WTC11 (cell line): ENCODE measurements around the gene PIGK. TPM values are rescaled to one million over a fixed set of nuclear protein-coding genes. Genes with fewer than 3 reads are reported as not detected.

Experiments
- ATAC-seq: fragments of 200-7000 bp; cut with Tn5 transposase; 2 replicates; pipeline ENCODE4 v1.10.0; 2021; ENCODE audit warnings: mild to moderate bottlenecking, moderate library complexity
- CTCF ChIA-PET: fragments of 300-600 bp; sonication (Branson Sonifier 250); formaldehyde crosslinking; loops from one replicate; lab custom pipeline; 2021; ENCODE audit warnings: antibody characterized with exemption; lab: Charles Lee
- POLR2A ChIA-PET: fragments of 350-600 bp; sonication (Branson Sonifier 250); formaldehyde crosslinking; loops from one replicate; lab custom pipeline; 2021; ENCODE audit warnings: antibody characterized with exemption; lab: Charles Lee
- DNase-seq: peaks from one replicate; pipeline ENCODE4 v3.0.0; 2021; ENCODE audit warnings: low spot score
- H3K27ac Mint-ChIP-seq: 2 replicates; pipeline ENCODE4 v1.8.0; 2021; ENCODE audit warnings: mixed read lengths
- H3K27me3 Mint-ChIP-seq: 2 replicates; pipeline ENCODE4 v1.8.0; 2021; ENCODE audit warnings: low read depth, mild to moderate bottlenecking, moderate library complexity, mixed read lengths
- H3K36me3 Mint-ChIP-seq: 2 replicates; pipeline ENCODE4 v1.8.0; 2021; ENCODE audit warnings: mixed read lengths
- H3K4me1 Mint-ChIP-seq: 2 replicates; pipeline ENCODE4 v1.8.0; 2022; ENCODE audit warnings: mixed read lengths
- H3K4me3 Mint-ChIP-seq: 2 replicates; pipeline ENCODE4 v1.8.0; 2021; ENCODE audit warnings: mild to moderate bottlenecking, moderate library complexity, mixed read lengths
- H3K9me3 Mint-ChIP-seq: 2 replicates; pipeline ENCODE4 v1.8.0; 2021; ENCODE audit warnings: mixed read lengths
- ATF1 ChIP-seq: sonication (generic); formaldehyde crosslinking; IDR thresholded peaks from 2 replicates; pipeline ENCODE4 v1.8.1; 2023; ENCODE audit warnings: mild to moderate bottlenecking, moderate library complexity, missing genetic modification reagents
- CREB1 ChIP-seq: sonication (generic); formaldehyde crosslinking; IDR thresholded peaks from 2 replicates; pipeline ENCODE4 v1.8.0; 2023; ENCODE audit warnings: mild to moderate bottlenecking, missing genetic modification reagents
- FOXJ3 ChIP-seq: sonication (generic); formaldehyde crosslinking; IDR thresholded peaks from 2 replicates; pipeline ENCODE4 v1.9.0; 2021; ENCODE audit warnings: missing genetic modification reagents, mild to moderate bottlenecking, borderline replicate concordance
- FOXP1 ChIP-seq: sonication (generic); formaldehyde crosslinking; IDR thresholded peaks from 2 replicates; pipeline ENCODE4 v1.8.0; 2022; ENCODE audit warnings: missing genetic modification reagents, mild to moderate bottlenecking, moderate library complexity, borderline replicate concordance
- IRF2 ChIP-seq: sonication (generic); formaldehyde crosslinking; IDR thresholded peaks from 2 replicates; pipeline ENCODE4 v1.8.0; 2022; ENCODE audit warnings: low read depth, missing genetic modification reagents, borderline replicate concordance
- JUN ChIP-seq: sonication (generic); formaldehyde crosslinking; IDR thresholded peaks from 2 replicates; pipeline ENCODE4 v1.8.0; 2023; ENCODE audit warnings: mild to moderate bottlenecking, missing genetic modification reagents
- MXD4 ChIP-seq: fragments of 250-450 bp; sonication (Bioruptor Pico); IDR thresholded peaks from 2 replicates; pipeline ENCODE4 v1.8.0; 2021; ENCODE audit warnings: mild to moderate bottlenecking, moderate library complexity, borderline replicate concordance
- NFYB ChIP-seq: sonication (generic); formaldehyde crosslinking; conservative IDR thresholded peaks from 2 replicates; pipeline ENCODE4 v1.8.0; 2022; ENCODE audit warnings: low read depth, missing genetic modification reagents
- NR2C2 ChIP-seq: sonication (generic); formaldehyde crosslinking; IDR thresholded peaks from 2 replicates; pipeline ENCODE4 v1.8.0; 2022; ENCODE audit warnings: mild to moderate bottlenecking, missing genetic modification reagents
- NR3C1 ChIP-seq: sonication (generic); formaldehyde crosslinking; conservative IDR thresholded peaks from 2 replicates; pipeline ENCODE4 v1.8.1; 2023; ENCODE audit warnings: low read depth, mild to moderate bottlenecking, missing genetic modification reagents
- OVOL2 ChIP-seq: fragments of 250-450 bp; sonication (Bioruptor Pico); IDR thresholded peaks from 2 replicates; pipeline ENCODE4 v1.9.0; 2021; ENCODE audit warnings: mild to moderate bottlenecking, borderline replicate concordance
- RORB ChIP-seq: fragments of 250-450 bp; sonication (Bioruptor Pico); IDR thresholded peaks from 2 replicates; pipeline ENCODE4 v1.9.0; 2021; ENCODE audit warnings: mild to moderate bottlenecking
- SP1 ChIP-seq: sonication (generic); formaldehyde crosslinking; conservative IDR thresholded peaks from 2 replicates; pipeline ENCODE4 v1.8.1; 2022; ENCODE audit warnings: missing genetic modification reagents
- ZNF232 ChIP-seq: sonication (generic); formaldehyde crosslinking; IDR thresholded peaks from 2 replicates; pipeline ENCODE4 v1.8.0; 2022; ENCODE audit warnings: mild to moderate bottlenecking, missing genetic modification reagents
- ZNF671 ChIP-seq: fragments of 250-450 bp; sonication (Bioruptor Pico); IDR thresholded peaks from 2 replicates; pipeline ENCODE4 v1.8.0; 2021; ENCODE audit warnings: mild to moderate bottlenecking
- total RNA-seq: library from RNA; stranded (reverse); gene quantifications from 3 replicates; pipeline ENCODE4 v1.2.3, GENCODE V29; 2021
- TF ChIP-seq, protein P1 (sequence below): sonication (generic); formaldehyde crosslinking; IDR thresholded peaks from 2 replicates; pipeline ENCODE4 v1.8.1; 2023; ENCODE audit warnings: mild to moderate bottlenecking, moderate library complexity, missing genetic modification reagents
- TF ChIP-seq, protein P2 (sequence below): sonication (generic); formaldehyde crosslinking; IDR thresholded peaks from 2 replicates; pipeline ENCODE4 v1.8.0; 2022; ENCODE audit warnings: mild to moderate bottlenecking, missing genetic modification reagents
- TF ChIP-seq, protein P3 (sequence below): sonication (generic); formaldehyde crosslinking; IDR thresholded peaks from 2 replicates; pipeline ENCODE4 v1.8.1; 2023; ENCODE audit warnings: mild to moderate bottlenecking, missing genetic modification reagents
- TF ChIP-seq, protein P4 (sequence below): sonication (generic); formaldehyde crosslinking; conservative IDR thresholded peaks from 2 replicates; pipeline ENCODE4 v1.8.1; 2022; ENCODE audit warnings: mild to moderate bottlenecking, missing genetic modification reagents
- TF ChIP-seq, protein P5 (sequence below): sonication (generic); formaldehyde crosslinking; IDR thresholded peaks from 2 replicates; pipeline ENCODE4 v1.8.0; 2022; ENCODE audit warnings: mild to moderate bottlenecking, missing genetic modification reagents
- TF ChIP-seq, protein P6 (sequence below): fragments of 250-450 bp; sonication (Bioruptor Pico); IDR thresholded peaks from 2 replicates; pipeline ENCODE4 v2.1.2; 2022; ENCODE audit warnings: mild to moderate bottlenecking, moderate library complexity
- TF ChIP-seq, protein P7 (sequence below): sonication (generic); formaldehyde crosslinking; IDR thresholded peaks from 2 replicates; pipeline ENCODE4 v1.8.1; 2022; ENCODE audit warnings: mild to moderate bottlenecking, missing genetic modification reagents, moderate library complexity, borderline replicate concordance
- TF ChIP-seq, protein P8 (sequence below): sonication (generic); formaldehyde crosslinking; IDR thresholded peaks from 2 replicates; pipeline ENCODE4 v1.8.0; 2023; ENCODE audit warnings: missing genetic modification reagents
- TF ChIP-seq, protein P9 (sequence below): fragments of 250-450 bp; sonication (Bioruptor Pico); IDR thresholded peaks from 2 replicates; pipeline ENCODE4 v1.9.0; 2021; ENCODE audit warnings: moderate library complexity, mild to moderate bottlenecking, inconsistent platforms, borderline replicate concordance

Gene PIGK
- total RNA-seq, 1 experiment from 2014 or later = 20.5 TPM

DNA sequence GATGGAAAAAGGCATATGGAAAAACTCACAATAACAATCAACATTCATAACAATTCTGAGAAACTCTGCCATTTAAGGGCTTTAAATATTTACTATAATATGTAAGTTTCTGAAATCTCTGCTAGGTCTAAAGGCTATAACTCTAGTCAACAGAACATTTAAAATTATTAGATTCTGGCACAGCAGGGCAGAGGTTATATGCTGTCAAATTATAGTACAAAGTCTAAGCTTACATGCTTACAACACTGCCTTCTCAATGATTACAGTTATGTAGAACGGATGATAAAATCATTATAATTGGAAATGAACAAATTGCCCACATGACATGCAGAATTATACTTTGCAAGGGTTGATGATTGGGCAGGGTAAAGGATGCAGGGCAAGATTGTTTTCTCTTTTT is 97.7 kb downstream of the PIGK start (continued):
- TF ChIP-seq, protein P1, sequence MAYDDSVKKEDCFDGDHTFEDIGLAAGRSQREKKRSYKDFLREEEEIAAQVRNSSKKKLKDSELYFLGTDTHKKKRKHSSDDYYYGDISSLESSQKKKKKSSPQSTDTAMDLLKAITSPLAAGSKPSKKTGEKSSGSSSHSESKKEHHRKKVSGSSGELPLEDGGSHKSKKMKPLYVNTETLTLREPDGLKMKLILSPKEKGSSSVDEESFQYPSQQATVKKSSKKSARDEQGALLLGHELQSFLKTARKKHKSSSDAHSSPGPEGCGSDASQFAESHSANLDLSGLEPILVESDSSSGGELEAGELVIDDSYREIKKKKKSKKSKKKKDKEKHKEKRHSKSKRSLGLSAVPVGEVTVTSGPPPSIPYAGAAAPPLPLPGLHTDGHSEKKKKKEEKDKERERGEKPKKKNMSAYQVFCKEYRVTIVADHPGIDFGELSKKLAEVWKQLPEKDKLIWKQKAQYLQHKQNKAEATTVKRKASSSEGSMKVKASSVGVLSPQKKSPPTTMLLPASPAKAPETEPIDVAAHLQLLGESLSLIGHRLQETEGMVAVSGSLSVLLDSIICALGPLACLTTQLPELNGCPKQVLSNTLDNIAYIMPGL (CRISPR knock-in tag) = no peak

DNA sequence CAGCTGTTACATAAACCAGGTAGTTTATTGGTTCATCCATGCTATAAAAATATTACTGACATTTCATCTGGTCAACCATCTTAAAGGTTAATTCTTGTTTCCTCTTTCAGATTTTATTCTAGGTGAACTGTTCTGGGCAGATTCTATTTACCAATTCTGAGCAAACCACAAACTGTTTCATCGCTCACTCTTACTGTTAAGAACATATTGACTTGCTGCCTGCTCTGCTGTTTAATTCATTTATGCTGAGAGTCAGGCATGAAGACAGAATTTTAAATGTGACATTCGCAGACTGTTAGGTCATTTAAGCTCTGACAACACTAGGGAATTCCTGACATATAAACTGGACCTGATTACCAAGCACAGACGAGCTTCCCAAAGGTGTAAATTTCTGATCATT is 98.3 kb downstream of the PIGK start:
- CTCF ChIA-PET = interaction anchor here (0.9 kb wide), 1 partner anchor 967 kb away, joined by 4 read pairs; no protein-coding TSS in a partner anchor
- no peaks in the 10 kb centered on the region for H3K27me3 Mint-ChIP-seq
- no peak for ATAC-seq
- no peak overlapping the region for H3K4me3 Mint-ChIP-seq
- no peak overlapping the region for H3K27ac Mint-ChIP-seq
- no peaks in the 10 kb centered on the region for H3K9me3 Mint-ChIP-seq
- H3K36me3 Mint-ChIP-seq = peaks cover 3% of the 10 kb centered on the region; the same call in 1 of the 2 replicates
- H3K4me1 Mint-ChIP-seq = peaks cover 6% of the 10 kb centered on the region; the same call in 1 of the 2 replicates
- TF ChIP-seq, protein P2, sequence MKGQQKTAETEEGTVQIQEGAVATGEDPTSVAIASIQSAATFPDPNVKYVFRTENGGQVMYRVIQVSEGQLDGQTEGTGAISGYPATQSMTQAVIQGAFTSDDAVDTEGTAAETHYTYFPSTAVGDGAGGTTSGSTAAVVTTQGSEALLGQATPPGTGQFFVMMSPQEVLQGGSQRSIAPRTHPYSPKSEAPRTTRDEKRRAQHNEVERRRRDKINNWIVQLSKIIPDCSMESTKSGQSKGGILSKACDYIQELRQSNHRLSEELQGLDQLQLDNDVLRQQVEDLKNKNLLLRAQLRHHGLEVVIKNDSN (CRISPR knock-in tag) = no peak
- TF ChIP-seq ATF1 (CRISPR knock-in tag) = no peak
- no peak for TF ChIP-seq ZNF671 (CRISPR knock-in tag)
- TF ChIP-seq FOXJ3 = no peak
- TF ChIP-seq NFYB (CRISPR knock-in tag) = no peak
- no peak for TF ChIP-seq NR2C2 (CRISPR knock-in tag)
- TF ChIP-seq, protein P3, sequence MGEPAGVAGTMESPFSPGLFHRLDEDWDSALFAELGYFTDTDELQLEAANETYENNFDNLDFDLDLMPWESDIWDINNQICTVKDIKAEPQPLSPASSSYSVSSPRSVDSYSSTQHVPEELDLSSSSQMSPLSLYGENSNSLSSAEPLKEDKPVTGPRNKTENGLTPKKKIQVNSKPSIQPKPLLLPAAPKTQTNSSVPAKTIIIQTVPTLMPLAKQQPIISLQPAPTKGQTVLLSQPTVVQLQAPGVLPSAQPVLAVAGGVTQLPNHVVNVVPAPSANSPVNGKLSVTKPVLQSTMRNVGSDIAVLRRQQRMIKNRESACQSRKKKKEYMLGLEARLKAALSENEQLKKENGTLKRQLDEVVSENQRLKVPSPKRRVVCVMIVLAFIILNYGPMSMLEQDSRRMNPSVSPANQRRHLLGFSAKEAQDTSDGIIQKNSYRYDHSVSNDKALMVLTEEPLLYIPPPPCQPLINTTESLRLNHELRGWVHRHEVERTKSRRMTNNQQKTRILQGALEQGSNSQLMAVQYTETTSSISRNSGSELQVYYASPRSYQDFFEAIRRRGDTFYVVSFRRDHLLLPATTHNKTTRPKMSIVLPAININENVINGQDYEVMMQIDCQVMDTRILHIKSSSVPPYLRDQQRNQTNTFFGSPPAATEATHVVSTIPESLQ (CRISPR knock-in tag) = no peak
- no peak for TF ChIP-seq JUN (CRISPR knock-in tag)
- no peak for TF ChIP-seq SP1 (CRISPR knock-in tag)
- TF ChIP-seq NR3C1 (CRISPR knock-in tag) = no peak
- TF ChIP-seq, protein P4, sequence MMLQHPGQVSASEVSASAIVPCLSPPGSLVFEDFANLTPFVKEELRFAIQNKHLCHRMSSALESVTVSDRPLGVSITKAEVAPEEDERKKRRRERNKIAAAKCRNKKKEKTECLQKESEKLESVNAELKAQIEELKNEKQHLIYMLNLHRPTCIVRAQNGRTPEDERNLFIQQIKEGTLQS (CRISPR knock-in tag) = no peak
- no peak for TF ChIP-seq OVOL2 (CRISPR knock-in tag)
- TF ChIP-seq FOXP1 = no peak
- TF ChIP-seq, protein P5, sequence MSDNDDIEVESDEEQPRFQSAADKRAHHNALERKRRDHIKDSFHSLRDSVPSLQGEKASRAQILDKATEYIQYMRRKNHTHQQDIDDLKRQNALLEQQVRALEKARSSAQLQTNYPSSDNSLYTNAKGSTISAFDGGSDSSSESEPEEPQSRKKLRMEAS (CRISPR knock-in tag) = no peak
- TF ChIP-seq, protein P6, sequence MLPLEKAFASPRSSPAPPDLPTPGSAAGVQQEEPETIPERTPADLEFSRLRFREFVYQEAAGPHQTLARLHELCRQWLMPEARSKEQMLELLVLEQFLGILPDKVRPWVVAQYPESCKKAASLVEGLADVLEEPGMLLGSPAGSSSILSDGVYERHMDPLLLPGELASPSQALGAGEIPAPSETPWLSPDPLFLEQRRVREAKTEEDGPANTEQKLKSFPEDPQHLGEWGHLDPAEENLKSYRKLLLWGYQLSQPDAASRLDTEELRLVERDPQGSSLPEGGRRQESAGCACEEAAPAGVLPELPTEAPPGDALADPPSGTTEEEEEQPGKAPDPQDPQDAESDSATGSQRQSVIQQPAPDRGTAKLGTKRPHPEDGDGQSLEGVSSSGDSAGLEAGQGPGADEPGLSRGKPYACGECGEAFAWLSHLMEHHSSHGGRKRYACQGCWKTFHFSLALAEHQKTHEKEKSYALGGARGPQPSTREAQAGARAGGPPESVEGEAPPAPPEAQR (CRISPR knock-in tag) = no peak
- POLR2A ChIA-PET = no interaction called here
- no peak for DNase-seq

DNA sequence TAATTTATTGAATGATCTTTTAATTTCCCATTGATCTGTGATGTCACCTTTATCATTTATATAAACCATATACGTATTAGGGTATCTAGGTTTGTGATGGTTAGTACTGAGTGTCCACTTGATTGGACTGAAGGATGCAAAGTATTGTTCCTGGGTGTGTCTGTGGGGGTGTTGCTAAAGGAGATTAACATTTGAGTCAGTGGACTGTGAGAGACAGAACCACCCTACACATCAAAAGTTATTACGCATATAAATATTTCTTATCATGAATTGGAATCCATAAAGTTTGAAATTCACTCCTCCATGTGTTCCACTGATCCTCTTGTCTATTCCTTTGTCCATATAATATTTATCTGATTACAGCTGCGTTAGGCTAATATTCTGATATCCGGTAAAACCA is 100.5 kb downstream of the PIGK start:
- peaks cover 3% of the 10 kb centered on the region; the same call in 1 of the 2 replicates for H3K36me3 Mint-ChIP-seq
- H3K4me1 Mint-ChIP-seq = peaks cover 5% of the 10 kb centered on the region; the same call in 1 of the 2 replicates
- POLR2A ChIA-PET = no interaction called here
- no peaks in the 10 kb centered on the region for H3K9me3 Mint-ChIP-seq
- DNase-seq (no peak), ATAC-seq (no peak)
- H3K27ac Mint-ChIP-seq = no peak overlapping the region
- CTCF ChIA-PET = no interaction called here
- no peak overlapping the region for H3K4me3 Mint-ChIP-seq
- no peaks in the 10 kb centered on the region for H3K27me3 Mint-ChIP-seq
- TF ChIP-seq, protein P7, sequence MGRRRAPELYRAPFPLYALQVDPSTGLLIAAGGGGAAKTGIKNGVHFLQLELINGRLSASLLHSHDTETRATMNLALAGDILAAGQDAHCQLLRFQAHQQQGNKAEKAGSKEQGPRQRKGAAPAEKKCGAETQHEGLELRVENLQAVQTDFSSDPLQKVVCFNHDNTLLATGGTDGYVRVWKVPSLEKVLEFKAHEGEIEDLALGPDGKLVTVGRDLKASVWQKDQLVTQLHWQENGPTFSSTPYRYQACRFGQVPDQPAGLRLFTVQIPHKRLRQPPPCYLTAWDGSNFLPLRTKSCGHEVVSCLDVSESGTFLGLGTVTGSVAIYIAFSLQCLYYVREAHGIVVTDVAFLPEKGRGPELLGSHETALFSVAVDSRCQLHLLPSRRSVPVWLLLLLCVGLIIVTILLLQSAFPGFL (CRISPR knock-in tag) = no peak
- TF ChIP-seq, protein P8, sequence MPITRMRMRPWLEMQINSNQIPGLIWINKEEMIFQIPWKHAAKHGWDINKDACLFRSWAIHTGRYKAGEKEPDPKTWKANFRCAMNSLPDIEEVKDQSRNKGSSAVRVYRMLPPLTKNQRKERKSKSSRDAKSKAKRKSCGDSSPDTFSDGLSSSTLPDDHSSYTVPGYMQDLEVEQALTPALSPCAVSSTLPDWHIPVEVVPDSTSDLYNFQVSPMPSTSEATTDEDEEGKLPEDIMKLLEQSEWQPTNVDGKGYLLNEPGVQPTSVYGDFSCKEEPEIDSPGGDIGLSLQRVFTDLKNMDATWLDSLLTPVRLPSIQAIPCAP (CRISPR knock-in tag) = no peak
- TF ChIP-seq IRF2 = no peak
- TF ChIP-seq, protein P9, sequence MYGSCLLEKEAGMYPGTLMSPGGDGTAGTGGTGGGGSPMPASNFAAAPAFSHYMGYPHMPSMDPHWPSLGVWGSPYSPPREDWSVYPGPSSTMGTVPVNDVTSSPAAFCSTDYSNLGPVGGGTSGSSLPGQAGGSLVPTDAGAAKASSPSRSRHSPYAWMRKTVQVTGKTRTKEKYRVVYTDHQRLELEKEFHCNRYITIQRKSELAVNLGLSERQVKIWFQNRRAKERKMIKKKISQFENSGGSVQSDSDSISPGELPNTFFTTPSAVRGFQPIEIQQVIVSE (CRISPR knock-in tag) = no peak
- no peak for TF ChIP-seq MXD4 (CRISPR knock-in tag)
- no peak for TF ChIP-seq CREB1 (CRISPR knock-in tag)
- no peak for TF ChIP-seq RORB (CRISPR knock-in tag)
- TF ChIP-seq ZNF232 = no peak
